Measurements from ENCODE around the gene SFTPB.

Gene SFTPB

DNA sequence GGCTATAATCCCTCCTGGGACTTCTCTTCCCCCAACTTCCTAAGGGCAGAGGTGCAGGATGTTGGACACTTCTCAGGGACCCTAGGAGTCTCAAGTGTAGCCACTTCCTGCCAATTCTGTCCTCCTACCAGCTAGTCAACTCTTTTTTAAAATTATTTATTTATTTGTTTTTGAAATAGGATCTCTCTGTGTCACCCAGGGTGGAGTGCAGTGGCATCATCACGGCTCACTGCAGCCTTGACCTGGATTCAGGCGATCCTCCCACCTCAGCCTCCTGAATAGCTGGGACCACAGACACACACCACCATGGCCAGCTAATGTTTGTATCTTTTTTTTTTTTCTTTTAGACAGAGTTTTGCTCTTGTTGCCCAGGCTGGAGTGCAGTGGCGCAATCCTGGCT, 11.5 kb downstream of the SFTPB start:
- H3K4me3 ChIP-seq (ENCODE audit: low read depth, low read length) = no peak overlapping the region
- TF ChIP-seq, protein P1, sequence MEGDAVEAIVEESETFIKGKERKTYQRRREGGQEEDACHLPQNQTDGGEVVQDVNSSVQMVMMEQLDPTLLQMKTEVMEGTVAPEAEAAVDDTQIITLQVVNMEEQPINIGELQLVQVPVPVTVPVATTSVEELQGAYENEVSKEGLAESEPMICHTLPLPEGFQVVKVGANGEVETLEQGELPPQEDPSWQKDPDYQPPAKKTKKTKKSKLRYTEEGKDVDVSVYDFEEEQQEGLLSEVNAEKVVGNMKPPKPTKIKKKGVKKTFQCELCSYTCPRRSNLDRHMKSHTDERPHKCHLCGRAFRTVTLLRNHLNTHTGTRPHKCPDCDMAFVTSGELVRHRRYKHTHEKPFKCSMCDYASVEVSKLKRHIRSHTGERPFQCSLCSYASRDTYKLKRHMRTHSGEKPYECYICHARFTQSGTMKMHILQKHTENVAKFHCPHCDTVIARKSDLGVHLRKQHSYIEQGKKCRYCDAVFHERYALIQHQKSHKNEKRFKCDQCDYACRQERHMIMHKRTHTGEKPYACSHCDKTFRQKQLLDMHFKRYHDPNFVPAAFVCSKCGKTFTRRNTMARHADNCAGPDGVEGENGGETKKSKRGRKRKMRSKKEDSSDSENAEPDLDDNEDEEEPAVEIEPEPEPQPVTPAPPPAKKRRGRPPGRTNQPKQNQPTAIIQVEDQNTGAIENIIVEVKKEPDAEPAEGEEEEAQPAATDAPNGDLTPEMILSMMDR (IDR thresholded peaks at IDR 0.05; ENCODE audit: borderline replicate concordance, insufficient read depth, low read depth, low read length) = no peak

- TF ChIP-seq, protein P1 (IDR thresholded peaks at IDR 0.05; ENCODE audit: borderline replicate concordance, insufficient read depth, low read depth, low read length) = no peak
- H3K4me3 ChIP-seq (ENCODE audit: low read depth, low read length) = no peak overlapping the region
These were observed 12.0 kb downstream of the SFTPB start for GRCh38 chr2:85655961-85656417.

GRCh38 chr2:85653996-85654395, 14.0 kb downstream of the SFTPB start:
- TF ChIP-seq, protein P1 (IDR thresholded peaks at IDR 0.05; ENCODE audit: borderline replicate concordance, insufficient read depth, low read depth, low read length) = no peak

GRCh38 chr2:85652056-85652455, 15.9 kb downstream of the SFTPB start:
- TF ChIP-seq, protein P1 (IDR thresholded peaks at IDR 0.05; ENCODE audit: borderline replicate concordance, insufficient read depth, low read depth, low read length) = no peak

More at GRCh38 chr2:85653996-85654395, 14.0 kb downstream of the SFTPB start:
- H3K4me3 ChIP-seq (ENCODE audit: low read depth, low read length) = no peak overlapping the region

GRCh38 chr2:85651097-85651496, 16.9 kb downstream of the SFTPB start:
- TF ChIP-seq, protein P1 (IDR thresholded peaks at IDR 0.05; ENCODE audit: borderline replicate concordance, insufficient read depth, low read depth, low read length) = no peak
- H3K4me3 ChIP-seq (ENCODE audit: low read depth, low read length) = no peak overlapping the region

More at GRCh38 chr2:85652056-85652455, 15.9 kb downstream of the SFTPB start:
- H3K4me3 ChIP-seq (ENCODE audit: low read depth, low read length) = no peak overlapping the region

GRCh38 chr2:85650456-85650855, 17.5 kb downstream of the SFTPB start:
- H3K4me3 ChIP-seq (ENCODE audit: low read depth, low read length) = no peak overlapping the region
- TF ChIP-seq, protein P1 (IDR thresholded peaks at IDR 0.05; ENCODE audit: borderline replicate concordance, insufficient read depth, low read depth, low read length) = no peak

Data from GM12875 (cell line).